WTC11 (cell line): ENCODE measurements around the gene PTGIS. TPM values are rescaled to one million over a fixed set of nuclear protein-coding genes. Genes with fewer than 3 reads are reported as not detected.

ENCODE experiments used
- ATAC-seq: fragments of 200-7000 bp; cut with Tn5 transposase; 2 replicates; pipeline ENCODE4 v1.10.0; 2021; ENCODE audit warnings: mild to moderate bottlenecking, moderate library complexity
- CTCF ChIA-PET: fragments of 300-600 bp; sonication (Branson Sonifier 250); formaldehyde crosslinking; loops from one replicate; lab custom pipeline; 2021; ENCODE audit warnings: antibody characterized with exemption; lab: Charles Lee
- POLR2A ChIA-PET: fragments of 350-600 bp; sonication (Branson Sonifier 250); formaldehyde crosslinking; loops from one replicate; lab custom pipeline; 2021; ENCODE audit warnings: antibody characterized with exemption; lab: Charles Lee
- DNase-seq: peaks from one replicate; pipeline ENCODE4 v3.0.0; 2021; ENCODE audit warnings: low spot score
- H3K27ac Mint-ChIP-seq: 2 replicates; pipeline ENCODE4 v1.8.0; 2021; ENCODE audit warnings: mixed read lengths
- H3K27me3 Mint-ChIP-seq: 2 replicates; pipeline ENCODE4 v1.8.0; 2021; ENCODE audit warnings: low read depth, mild to moderate bottlenecking, moderate library complexity, mixed read lengths
- H3K36me3 Mint-ChIP-seq: 2 replicates; pipeline ENCODE4 v1.8.0; 2021; ENCODE audit warnings: mixed read lengths
- H3K4me1 Mint-ChIP-seq: 2 replicates; pipeline ENCODE4 v1.8.0; 2022; ENCODE audit warnings: mixed read lengths
- H3K4me3 Mint-ChIP-seq: 2 replicates; pipeline ENCODE4 v1.8.0; 2021; ENCODE audit warnings: mild to moderate bottlenecking, moderate library complexity, mixed read lengths
- H3K9me3 Mint-ChIP-seq: 2 replicates; pipeline ENCODE4 v1.8.0; 2021; ENCODE audit warnings: mixed read lengths
- ATF1 ChIP-seq: sonication (generic); formaldehyde crosslinking; IDR thresholded peaks from 2 replicates; pipeline ENCODE4 v1.8.1; 2023; ENCODE audit warnings: mild to moderate bottlenecking, moderate library complexity, missing genetic modification reagents
- ETV6 ChIP-seq: sonication (generic); formaldehyde crosslinking; IDR thresholded peaks from 2 replicates; pipeline ENCODE4 v1.8.1; 2022; ENCODE audit warnings: mild to moderate bottlenecking, missing genetic modification reagents
- FOXP1 ChIP-seq: sonication (generic); formaldehyde crosslinking; IDR thresholded peaks from 2 replicates; pipeline ENCODE4 v1.8.0; 2022; ENCODE audit warnings: missing genetic modification reagents, mild to moderate bottlenecking, moderate library complexity, borderline replicate concordance
- GABPB1 ChIP-seq: sonication (generic); formaldehyde crosslinking; IDR thresholded peaks from 2 replicates; pipeline ENCODE4 v1.8.1; 2023; ENCODE audit warnings: mild to moderate bottlenecking, missing genetic modification reagents
- HMGA2 ChIP-seq: fragments of 250-450 bp; sonication (Bioruptor Pico); IDR thresholded peaks from 2 replicates; pipeline ENCODE4 v1.4.0; 2021; ENCODE audit warnings: mild to moderate bottlenecking, moderate library complexity
- IRF2 ChIP-seq: sonication (generic); formaldehyde crosslinking; IDR thresholded peaks from 2 replicates; pipeline ENCODE4 v1.8.0; 2022; ENCODE audit warnings: low read depth, missing genetic modification reagents, borderline replicate concordance
- NFATC4 ChIP-seq: fragments of 250-450 bp; sonication (Bioruptor Pico); IDR thresholded peaks from 2 replicates; pipeline ENCODE4 v1.9.0; 2021; ENCODE audit warnings: mild to moderate bottlenecking
- NR1H2 ChIP-seq: sonication (generic); formaldehyde crosslinking; IDR thresholded peaks from 2 replicates; pipeline ENCODE4 v1.9.0; 2021; ENCODE audit warnings: mild to moderate bottlenecking, moderate library complexity, missing genetic modification reagents
- NR2C2 ChIP-seq: sonication (generic); formaldehyde crosslinking; IDR thresholded peaks from 2 replicates; pipeline ENCODE4 v1.8.0; 2022; ENCODE audit warnings: mild to moderate bottlenecking, missing genetic modification reagents
- NR3C1 ChIP-seq: sonication (generic); formaldehyde crosslinking; conservative IDR thresholded peaks from 2 replicates; pipeline ENCODE4 v1.8.1; 2023; ENCODE audit warnings: low read depth, mild to moderate bottlenecking, missing genetic modification reagents
- SMAD4 ChIP-seq: sonication (generic); formaldehyde crosslinking; IDR thresholded peaks from 2 replicates; pipeline ENCODE4 v1.8.0; 2022; ENCODE audit warnings: mild to moderate bottlenecking, missing genetic modification reagents
- SP1 ChIP-seq: sonication (generic); formaldehyde crosslinking; conservative IDR thresholded peaks from 2 replicates; pipeline ENCODE4 v1.8.1; 2022; ENCODE audit warnings: missing genetic modification reagents
- TEAD4 ChIP-seq: sonication (generic); formaldehyde crosslinking; IDR thresholded peaks from 2 replicates; pipeline ENCODE4 v1.8.0; 2022; ENCODE audit warnings: mild to moderate bottlenecking, missing genetic modification reagents
- TP53 ChIP-seq: sonication (generic); formaldehyde crosslinking; IDR thresholded peaks from 2 replicates; pipeline ENCODE4 v1.8.1; 2023; ENCODE audit warnings: mild to moderate bottlenecking, missing genetic modification reagents
- ZNF138 ChIP-seq: sonication (generic); formaldehyde crosslinking; conservative IDR thresholded peaks from 2 replicates; pipeline ENCODE4 v1.8.1; 2022; ENCODE audit warnings: mild to moderate bottlenecking, moderate library complexity, missing genetic modification reagents
- ZNF219 ChIP-seq: sonication (generic); formaldehyde crosslinking; IDR thresholded peaks from 2 replicates; pipeline ENCODE4 v1.8.0; 2023; ENCODE audit warnings: missing genetic modification reagents, mild to moderate bottlenecking, borderline replicate concordance
- ZNF232 ChIP-seq: sonication (generic); formaldehyde crosslinking; IDR thresholded peaks from 2 replicates; pipeline ENCODE4 v1.8.0; 2022; ENCODE audit warnings: mild to moderate bottlenecking, missing genetic modification reagents
- ZNF263 ChIP-seq: sonication (generic); formaldehyde crosslinking; IDR thresholded peaks from 2 replicates; pipeline ENCODE4 v1.8.1; 2022; ENCODE audit warnings: low read depth, mild to moderate bottlenecking, moderate library complexity, missing genetic modification reagents
- ZNF317 ChIP-seq: sonication (generic); formaldehyde crosslinking; IDR thresholded peaks from 2 replicates; pipeline ENCODE4 v1.8.1; 2023; ENCODE audit warnings: low read depth, mild to moderate bottlenecking, moderate library complexity, missing genetic modification reagents, borderline replicate concordance
- ZNF416 ChIP-seq: fragments of 250-450 bp; sonication (Bioruptor Pico); IDR thresholded peaks from 2 replicates; pipeline ENCODE4 v1.9.0; 2021; ENCODE audit warnings: mild to moderate bottlenecking, inconsistent platforms
- ZNF423 ChIP-seq: fragments of 250-450 bp; sonication (Bioruptor Pico); IDR thresholded peaks from 2 replicates; pipeline ENCODE4 v2.1.2; 2022; ENCODE audit warnings: mild to moderate bottlenecking, moderate library complexity
- ZNF671 ChIP-seq: fragments of 250-450 bp; sonication (Bioruptor Pico); IDR thresholded peaks from 2 replicates; pipeline ENCODE4 v1.8.0; 2021; ENCODE audit warnings: mild to moderate bottlenecking
- total RNA-seq: library from RNA; stranded (reverse); gene quantifications from 3 replicates; pipeline ENCODE4 v1.2.3, GENCODE V29; 2021
- TF ChIP-seq, protein P1 (sequence below): sonication (generic); formaldehyde crosslinking; IDR thresholded peaks from 2 replicates; pipeline ENCODE4 v1.8.1; 2022; ENCODE audit warnings: missing genetic modification reagents, borderline replicate concordance
- TF ChIP-seq, protein P2 (sequence below): fragments of 250-450 bp; sonication (Bioruptor Pico); IDR thresholded peaks from 2 replicates; pipeline ENCODE4 v1.8.0; 2021; ENCODE audit warnings: mild to moderate bottlenecking
- TF ChIP-seq, protein P3 (sequence below): fragments of 250-450 bp; sonication (Bioruptor Pico); IDR thresholded peaks from 2 replicates; pipeline ENCODE4 v1.9.0; 2021; ENCODE audit warnings: moderate library complexity, mild to moderate bottlenecking, inconsistent platforms, borderline replicate concordance
- TF ChIP-seq, protein P4 (sequence below): fragments of 250-450 bp; sonication (Bioruptor Pico); IDR thresholded peaks from 2 replicates; pipeline ENCODE4 v2.1.2; 2022; ENCODE audit warnings: mild to moderate bottlenecking, moderate library complexity
- TF ChIP-seq, protein P5 (sequence below): sonication (generic); formaldehyde crosslinking; IDR thresholded peaks from 2 replicates; pipeline ENCODE4 v1.8.1; 2023; ENCODE audit warnings: mild to moderate bottlenecking, missing genetic modification reagents, moderate library complexity
- TF ChIP-seq, protein P6 (sequence below): sonication (generic); formaldehyde crosslinking; IDR thresholded peaks from 2 replicates; pipeline ENCODE4 v1.8.1; 2022; ENCODE audit warnings: low read depth, mild to moderate bottlenecking, moderate library complexity, missing genetic modification reagents, borderline replicate concordance
- TF ChIP-seq, protein P7 (sequence below): sonication (generic); formaldehyde crosslinking; IDR thresholded peaks from 2 replicates; pipeline ENCODE4 v1.8.0; 2023; ENCODE audit warnings: mild to moderate bottlenecking, missing genetic modification reagents

Gene PTGIS
- total RNA-seq, 1 experiment from 2014 or later: 24.3 TPM

DNA sequence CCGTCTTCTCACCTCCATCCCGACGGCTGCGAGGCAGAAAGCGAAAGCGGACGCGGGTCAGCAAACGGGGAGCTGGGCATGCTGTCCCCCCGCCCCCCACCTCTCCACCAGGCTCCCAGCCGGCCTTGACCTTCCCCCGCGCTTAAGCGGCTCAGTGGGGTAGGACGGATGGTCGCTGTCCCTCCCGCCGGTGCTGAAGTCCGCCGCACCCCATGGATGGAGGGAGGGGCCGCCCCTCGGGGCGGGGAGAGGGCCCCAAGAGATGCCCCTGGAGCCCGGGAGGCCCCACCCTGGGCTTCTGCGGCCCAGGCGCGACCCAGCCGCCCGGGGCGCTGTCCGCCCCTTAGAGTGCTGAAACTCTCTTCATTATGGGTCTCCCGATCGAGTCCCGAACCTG is 85.3 kb downstream of the PTGIS start, which contains the start of gene KCNB1:
KCNB1 (minus strand) TSS at position 48 of the 397 bp plus-strand sequence. CDS start 188 bp downstream, outside the sequence.
- Mint-ChIP-seq H3K4me3 (peak within 1 kb of the TSS; percentile 67), H3K4me1 (no peaks in the 10 kb centered on the region; the same call in 1 of the 2 replicates), H3K9me3 (0 out of 2 replicates have a peak, but pooled peaks cover under 1% of the 10 kb centered on the region), H3K27ac (no peak within 1 kb of the TSS), H3K36me3 (no peaks in the 10 kb centered on the region), H3K27me3 (peaks cover 44% of the 10 kb centered on the region)
- CTCF ChIA-PET: interaction anchor here (0.6 to 5.4 kb wide), 16 partner anchors 10 to 406 kb away, joined by 3 to 121 read pairs (median 15); no protein-coding TSS in a partner anchor
- ATAC-seq (peak; percentile 81), DNase-seq (peak; percentile 95)
- POLR2A ChIA-PET: interaction anchor here (0.7 kb wide), 1 partner anchor 94 kb away, joined by 4 read pairs; no protein-coding TSS in a partner anchor
- TF ChIP-seq FOXP1 (CRISPR knock-in tag) (peak; percentile 93), ZNF138 (peak; percentile 87; the same call in 1 of the 2 replicates), NR1H2 (CRISPR knock-in tag) (peak; percentile 64; the same call in 1 of the 2 replicates), ZNF671 (CRISPR knock-in tag) (no peak), ZNF416 (CRISPR knock-in tag) (peak; percentile 92), IRF2 (CRISPR knock-in tag) (peak; percentile 74; the same call in 1 of the 2 replicates), HMGA2 (CRISPR knock-in tag) (no peak), ZNF423 (CRISPR knock-in tag) (peak; percentile 94), ZNF219 (peak; percentile 97; the same call in 1 of the 2 replicates), TP53 (CRISPR knock-in tag) (peak; percentile 95), SP1 (CRISPR knock-in tag) (peak; percentile 74), NR3C1 (CRISPR knock-in tag) (peak; percentile 91; the same call in 1 of the 2 replicates), ZNF317 (CRISPR knock-in tag) (peak; percentile 62), ATF1 (no peak; the same call in 1 of the 2 replicates), GABPB1 (CRISPR knock-in tag) (no peak), ZNF232 (CRISPR knock-in tag) (peak; percentile 90; the same call in 1 of the 2 replicates), ETV6 (CRISPR knock-in tag) (peak; percentile 92; the same call in 1 of the 2 replicates), SMAD4 (CRISPR knock-in tag) (peak; percentile 90), TEAD4 (CRISPR knock-in tag) (peak; percentile 86), NR2C2 (no peak; the same call in 1 of the 2 replicates), ZNF263 (CRISPR knock-in tag) (no peak), NFATC4 (CRISPR knock-in tag) (no peak)
- TF ChIP-seq, protein P1, sequence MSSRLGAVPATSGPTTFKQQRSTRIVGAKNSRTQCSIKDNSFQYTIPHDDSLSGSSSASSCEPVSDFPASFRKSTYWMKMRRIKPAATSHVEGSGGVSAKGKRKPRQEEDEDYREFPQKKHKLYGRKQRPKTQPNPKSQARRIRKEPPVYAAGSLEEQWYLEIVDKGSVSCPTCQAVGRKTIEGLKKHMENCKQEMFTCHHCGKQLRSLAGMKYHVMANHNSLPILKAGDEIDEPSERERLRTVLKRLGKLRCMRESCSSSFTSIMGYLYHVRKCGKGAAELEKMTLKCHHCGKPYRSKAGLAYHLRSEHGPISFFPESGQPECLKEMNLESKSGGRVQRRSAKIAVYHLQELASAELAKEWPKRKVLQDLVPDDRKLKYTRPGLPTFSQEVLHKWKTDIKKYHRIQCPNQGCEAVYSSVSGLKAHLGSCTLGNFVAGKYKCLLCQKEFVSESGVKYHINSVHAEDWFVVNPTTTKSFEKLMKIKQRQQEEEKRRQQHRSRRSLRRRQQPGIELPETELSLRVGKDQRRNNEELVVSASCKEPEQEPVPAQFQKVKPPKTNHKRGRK: 0 out of 2 replicates have a peak, but pooled peaks have one; percentile 17
- TF ChIP-seq, protein P2, sequence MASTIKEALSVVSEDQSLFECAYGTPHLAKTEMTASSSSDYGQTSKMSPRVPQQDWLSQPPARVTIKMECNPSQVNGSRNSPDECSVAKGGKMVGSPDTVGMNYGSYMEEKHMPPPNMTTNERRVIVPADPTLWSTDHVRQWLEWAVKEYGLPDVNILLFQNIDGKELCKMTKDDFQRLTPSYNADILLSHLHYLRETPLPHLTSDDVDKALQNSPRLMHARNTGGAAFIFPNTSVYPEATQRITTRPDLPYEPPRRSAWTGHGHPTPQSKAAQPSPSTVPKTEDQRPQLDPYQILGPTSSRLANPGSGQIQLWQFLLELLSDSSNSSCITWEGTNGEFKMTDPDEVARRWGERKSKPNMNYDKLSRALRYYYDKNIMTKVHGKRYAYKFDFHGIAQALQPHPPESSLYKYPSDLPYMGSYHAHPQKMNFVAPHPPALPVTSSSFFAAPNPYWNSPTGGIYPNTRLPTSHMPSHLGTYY (CRISPR knock-in tag): 0 out of 2 replicates have a peak, but pooled peaks have one; percentile 66
- TF ChIP-seq, protein P3, sequence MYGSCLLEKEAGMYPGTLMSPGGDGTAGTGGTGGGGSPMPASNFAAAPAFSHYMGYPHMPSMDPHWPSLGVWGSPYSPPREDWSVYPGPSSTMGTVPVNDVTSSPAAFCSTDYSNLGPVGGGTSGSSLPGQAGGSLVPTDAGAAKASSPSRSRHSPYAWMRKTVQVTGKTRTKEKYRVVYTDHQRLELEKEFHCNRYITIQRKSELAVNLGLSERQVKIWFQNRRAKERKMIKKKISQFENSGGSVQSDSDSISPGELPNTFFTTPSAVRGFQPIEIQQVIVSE (CRISPR knock-in tag): no peak
- TF ChIP-seq, protein P4, sequence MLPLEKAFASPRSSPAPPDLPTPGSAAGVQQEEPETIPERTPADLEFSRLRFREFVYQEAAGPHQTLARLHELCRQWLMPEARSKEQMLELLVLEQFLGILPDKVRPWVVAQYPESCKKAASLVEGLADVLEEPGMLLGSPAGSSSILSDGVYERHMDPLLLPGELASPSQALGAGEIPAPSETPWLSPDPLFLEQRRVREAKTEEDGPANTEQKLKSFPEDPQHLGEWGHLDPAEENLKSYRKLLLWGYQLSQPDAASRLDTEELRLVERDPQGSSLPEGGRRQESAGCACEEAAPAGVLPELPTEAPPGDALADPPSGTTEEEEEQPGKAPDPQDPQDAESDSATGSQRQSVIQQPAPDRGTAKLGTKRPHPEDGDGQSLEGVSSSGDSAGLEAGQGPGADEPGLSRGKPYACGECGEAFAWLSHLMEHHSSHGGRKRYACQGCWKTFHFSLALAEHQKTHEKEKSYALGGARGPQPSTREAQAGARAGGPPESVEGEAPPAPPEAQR (CRISPR knock-in tag): 0 out of 2 replicates have a peak, but pooled peaks have one; percentile 11
- TF ChIP-seq, protein P5, sequence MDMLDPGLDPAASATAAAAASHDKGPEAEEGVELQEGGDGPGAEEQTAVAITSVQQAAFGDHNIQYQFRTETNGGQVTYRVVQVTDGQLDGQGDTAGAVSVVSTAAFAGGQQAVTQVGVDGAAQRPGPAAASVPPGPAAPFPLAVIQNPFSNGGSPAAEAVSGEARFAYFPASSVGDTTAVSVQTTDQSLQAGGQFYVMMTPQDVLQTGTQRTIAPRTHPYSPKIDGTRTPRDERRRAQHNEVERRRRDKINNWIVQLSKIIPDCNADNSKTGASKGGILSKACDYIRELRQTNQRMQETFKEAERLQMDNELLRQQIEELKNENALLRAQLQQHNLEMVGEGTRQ: no peak; the same call in 1 of the 2 replicates
- TF ChIP-seq, protein P6, sequence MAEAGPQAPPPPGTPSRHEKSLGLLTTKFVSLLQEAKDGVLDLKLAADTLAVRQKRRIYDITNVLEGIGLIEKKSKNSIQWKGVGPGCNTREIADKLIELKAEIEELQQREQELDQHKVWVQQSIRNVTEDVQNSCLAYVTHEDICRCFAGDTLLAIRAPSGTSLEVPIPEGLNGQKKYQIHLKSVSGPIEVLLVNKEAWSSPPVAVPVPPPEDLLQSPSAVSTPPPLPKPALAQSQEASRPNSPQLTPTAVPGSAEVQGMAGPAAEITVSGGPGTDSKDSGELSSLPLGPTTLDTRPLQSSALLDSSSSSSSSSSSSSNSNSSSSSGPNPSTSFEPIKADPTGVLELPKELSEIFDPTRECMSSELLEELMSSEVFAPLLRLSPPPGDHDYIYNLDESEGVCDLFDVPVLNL (CRISPR knock-in tag): no peak; the same call in 1 of the 2 replicates
- TF ChIP-seq, protein P7, sequence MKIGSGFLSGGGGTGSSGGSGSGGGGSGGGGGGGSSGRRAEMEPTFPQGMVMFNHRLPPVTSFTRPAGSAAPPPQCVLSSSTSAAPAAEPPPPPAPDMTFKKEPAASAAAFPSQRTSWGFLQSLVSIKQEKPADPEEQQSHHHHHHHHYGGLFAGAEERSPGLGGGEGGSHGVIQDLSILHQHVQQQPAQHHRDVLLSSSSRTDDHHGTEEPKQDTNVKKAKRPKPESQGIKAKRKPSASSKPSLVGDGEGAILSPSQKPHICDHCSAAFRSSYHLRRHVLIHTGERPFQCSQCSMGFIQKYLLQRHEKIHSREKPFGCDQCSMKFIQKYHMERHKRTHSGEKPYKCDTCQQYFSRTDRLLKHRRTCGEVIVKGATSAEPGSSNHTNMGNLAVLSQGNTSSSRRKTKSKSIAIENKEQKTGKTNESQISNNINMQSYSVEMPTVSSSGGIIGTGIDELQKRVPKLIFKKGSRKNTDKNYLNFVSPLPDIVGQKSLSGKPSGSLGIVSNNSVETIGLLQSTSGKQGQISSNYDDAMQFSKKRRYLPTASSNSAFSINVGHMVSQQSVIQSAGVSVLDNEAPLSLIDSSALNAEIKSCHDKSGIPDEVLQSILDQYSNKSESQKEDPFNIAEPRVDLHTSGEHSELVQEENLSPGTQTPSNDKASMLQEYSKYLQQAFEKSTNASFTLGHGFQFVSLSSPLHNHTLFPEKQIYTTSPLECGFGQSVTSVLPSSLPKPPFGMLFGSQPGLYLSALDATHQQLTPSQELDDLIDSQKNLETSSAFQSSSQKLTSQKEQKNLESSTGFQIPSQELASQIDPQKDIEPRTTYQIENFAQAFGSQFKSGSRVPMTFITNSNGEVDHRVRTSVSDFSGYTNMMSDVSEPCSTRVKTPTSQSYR (CRISPR knock-in tag): peak; percentile 94
